Parathyroid adenoma (tissue), 2 donors: ENCODE measurements around the gene JAK2.
A peak's percentile ranks its signal among the peaks of the same experiment; 100 is the strongest.

ENCODE experiments used
- H2AFZ ChIP-seq: fragments of 300-600 bp; sonication (generic); one replicate; pipeline ENCODE4 v1.7.0; 2017; ENCODE audit warnings: antibody characterized with exemption, mild to moderate bottlenecking
- H3K27ac ChIP-seq: fragments of 300-600 bp; sonication (generic); one replicate; pipeline ENCODE4 v1.7.0; 2017
- H3K27me3 ChIP-seq: fragments of 300-600 bp; sonication (generic); one replicate; pipeline ENCODE4 v1.7.0; 2017; ENCODE audit warnings: low read length; ENCODE audit not compliant: control insufficient read depth, insufficient read depth
- H3K36me3 ChIP-seq: fragments of 300-600 bp; sonication (generic); one replicate; pipeline ENCODE4 v1.7.0; 2017; ENCODE audit warnings: low read length; ENCODE audit not compliant: control insufficient read depth, insufficient read depth
- H3K4me1 ChIP-seq: fragments of 300-600 bp; sonication (generic); one replicate; pipeline ENCODE4 v1.7.0; 2017; ENCODE audit warnings: control low read depth
- H3K4me2 ChIP-seq: fragments of 300-600 bp; sonication (generic); one replicate; pipeline ENCODE4 v1.7.0; 2017; ENCODE audit warnings: low read length
- H3K4me3 ChIP-seq: fragments of 300-600 bp; sonication (generic); one replicate; pipeline ENCODE4 v1.7.0; 2017; ENCODE audit warnings: low read depth, low read length
- H3K79me2 ChIP-seq: fragments of 300-600 bp; sonication (generic); one replicate; pipeline ENCODE4 v1.7.0; 2017; ENCODE audit warnings: control low read depth
- H3K9ac ChIP-seq: fragments of 300-600 bp; sonication (generic); one replicate; pipeline ENCODE4 v1.7.0; 2017; ENCODE audit warnings: mild to moderate bottlenecking
- H3K9me3 ChIP-seq: fragments of 300-600 bp; sonication (generic); one replicate; pipeline ENCODE4 v1.7.0; 2017; ENCODE audit warnings: low read length; ENCODE audit not compliant: control insufficient read depth
- CTCF ChIP-seq: fragments of 300-600 bp; sonication (generic); IDR thresholded peaks from one replicate; pipeline ENCODE4 v1.7.0; 2017; ENCODE audit warnings: antibody characterized with exemption, mild to moderate bottlenecking
- donor health status: primary hyperparathyroidism.

Gene JAK2

DNA sequence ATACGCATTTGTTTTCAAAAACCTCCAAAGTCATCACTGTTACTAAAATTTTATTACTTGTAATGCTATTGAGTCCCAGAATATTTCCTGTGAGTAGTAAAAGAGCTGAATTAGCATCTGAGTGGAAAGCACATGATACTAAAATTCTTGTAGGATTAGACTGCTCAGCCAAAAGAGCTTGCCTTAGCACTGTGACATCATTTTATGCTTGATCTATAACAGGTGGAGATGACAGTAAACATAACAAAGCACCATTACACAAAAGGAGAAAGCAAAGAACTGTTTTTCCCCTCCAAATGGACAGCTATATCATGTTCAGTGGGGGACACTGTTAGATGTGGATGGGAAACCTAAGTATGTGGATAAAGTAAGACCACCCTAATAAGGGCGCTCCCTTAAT, 5.8 kb upstream of the JAK2 start:
- H3K4me1 ChIP-seq, result peaks cover 9% of the 10 kb centered on the region
- no peaks in the 10 kb centered on the region for H3K27me3 ChIP-seq
- no peaks in the 10 kb centered on the region for H3K9me3 ChIP-seq
- no peak overlapping the region for H2AFZ ChIP-seq
- TF ChIP-seq CTCF, result no peak
- H3K27ac ChIP-seq, result no peak overlapping the region
- no peaks in the 10 kb centered on the region for H3K36me3 ChIP-seq
- no peaks in the 10 kb centered on the region for H3K79me2 ChIP-seq
- no peak overlapping the region for H3K4me3 ChIP-seq
- H3K9ac ChIP-seq, result no peak overlapping the region
- H3K4me2 ChIP-seq, result peak overlapping the region; percentile 18

DNA sequence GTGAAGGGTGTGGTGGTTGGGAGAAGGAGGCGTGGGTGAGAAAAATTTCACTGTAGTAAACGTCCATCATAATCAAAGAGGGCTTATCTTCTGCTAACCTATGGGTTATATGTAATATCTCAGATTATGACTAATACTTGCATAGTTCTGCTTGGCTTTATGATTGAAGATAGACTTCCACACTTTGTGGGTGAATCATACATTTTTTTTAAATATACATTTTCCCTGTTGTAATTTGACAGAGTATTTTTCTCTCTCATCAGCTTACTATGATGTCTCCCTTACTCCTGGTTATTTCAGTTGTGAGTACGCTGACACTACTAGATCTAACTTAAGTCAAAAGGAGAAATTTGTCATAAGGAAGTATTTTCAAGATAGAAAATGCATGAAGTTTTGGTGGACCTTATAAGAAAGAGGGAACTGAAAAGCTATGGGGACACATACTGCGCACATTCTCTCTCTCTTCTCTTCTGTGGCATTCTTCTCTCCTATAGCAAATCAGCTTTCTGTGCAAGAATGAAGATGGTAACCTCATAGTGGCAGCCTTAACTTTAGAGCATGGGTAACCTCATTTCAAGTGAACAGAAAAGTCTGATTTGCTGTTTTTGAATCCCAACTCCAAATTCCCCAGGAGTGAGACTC, 4.9 kb upstream of the JAK2 start:
- H3K9ac ChIP-seq, result no peak overlapping the region
- no peaks in the 10 kb centered on the region for H3K36me3 ChIP-seq
- no peaks in the 10 kb centered on the region for H3K27me3 ChIP-seq
- peaks cover 9% of the 10 kb centered on the region for H3K4me1 ChIP-seq
- H3K9me3 ChIP-seq, result no peaks in the 10 kb centered on the region
- TF ChIP-seq CTCF, result no peak
- peak overlapping the region; percentile 19 for H2AFZ ChIP-seq
- no peak overlapping the region for H3K4me3 ChIP-seq
- H3K79me2 ChIP-seq, result no peaks in the 10 kb centered on the region
- no peak overlapping the region for H3K4me2 ChIP-seq
- H3K27ac ChIP-seq, result no peak overlapping the region

DNA sequence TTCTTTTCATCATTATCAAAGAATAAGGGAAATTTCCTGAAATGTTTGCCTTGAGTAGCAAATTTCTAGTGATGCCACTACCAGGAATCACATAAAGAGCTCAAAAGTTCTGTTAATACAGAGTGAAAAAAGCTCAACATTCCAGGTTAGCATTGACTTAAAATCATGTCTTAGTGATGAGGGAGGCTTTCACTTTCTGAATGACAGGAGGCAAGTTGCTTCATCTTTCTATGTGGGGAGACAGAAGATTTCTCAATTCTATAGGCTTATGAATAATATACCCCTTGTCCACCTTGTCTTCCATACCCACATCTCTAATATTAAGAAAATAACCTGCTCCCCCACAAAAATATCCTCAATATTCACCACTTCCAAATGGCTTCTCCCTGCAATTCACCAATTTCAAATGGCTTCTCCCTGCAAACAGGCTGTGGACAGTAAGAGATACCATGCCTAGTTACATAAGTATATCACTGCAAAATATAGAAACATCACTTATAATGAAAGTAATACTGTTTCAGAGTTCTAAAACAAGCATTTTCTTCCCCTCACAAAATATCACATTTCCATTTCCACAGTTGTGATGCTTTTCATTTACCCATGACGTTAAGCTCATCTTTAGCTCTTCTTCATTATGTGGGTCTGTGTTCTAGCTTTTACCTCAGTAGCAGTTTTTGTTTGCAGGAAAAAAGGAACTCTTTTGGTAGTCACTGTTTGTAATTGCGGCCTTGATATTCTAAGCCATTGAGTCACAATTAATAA, 2.2 kb upstream of the JAK2 start:
- no peak overlapping the region for H3K9ac ChIP-seq
- H3K79me2 ChIP-seq, result peaks cover 5% of the 10 kb centered on the region
- H3K4me2 ChIP-seq, result no peak overlapping the region
- H3K27me3 ChIP-seq, result no peaks in the 10 kb centered on the region
- peaks cover 9% of the 10 kb centered on the region for H3K4me1 ChIP-seq
- no peak for TF ChIP-seq CTCF
- H3K4me3 ChIP-seq, result no peak overlapping the region
- H3K9me3 ChIP-seq, result no peaks in the 10 kb centered on the region
- no peaks in the 10 kb centered on the region for H3K36me3 ChIP-seq
- H3K27ac ChIP-seq, result no peak overlapping the region
- peak overlapping the region; percentile 97 for H2AFZ ChIP-seq

- Histone ChIP-seq H3K4me2 (peak overlapping the region; percentile 94), H3K4me1 (peaks cover 9% of the 10 kb centered on the region), H3K4me3 (no peak overlapping the region), H3K27me3 (no peaks in the 10 kb centered on the region), H3K79me2 (peaks cover 11% of the 10 kb centered on the region), H3K36me3 (no peaks in the 10 kb centered on the region), H3K9ac (no peak overlapping the region), H2AFZ (peak overlapping the region; percentile 97), H3K9me3 (no peaks in the 10 kb centered on the region), H3K27ac (peak overlapping the region; percentile 92)
- no peak for TF ChIP-seq CTCF
Observed at GRCh38 chr9:4983601-4984165, 1.4 kb upstream of the JAK2 start.
